Activated effector memory CD4-positive, alpha-beta T cell treated with anti-CD3 and anti-CD28 coated beads, Interleukin-2, amount 50 U/mL, for 16 hours (primary cell): Measurements from ENCODE around the gene CYSRT1.

Experiments
- DNase-seq: peaks from one replicate; pipeline ENCODE4 v3.0.0-alpha.2; 2020

Gene CYSRT1

DNA sequence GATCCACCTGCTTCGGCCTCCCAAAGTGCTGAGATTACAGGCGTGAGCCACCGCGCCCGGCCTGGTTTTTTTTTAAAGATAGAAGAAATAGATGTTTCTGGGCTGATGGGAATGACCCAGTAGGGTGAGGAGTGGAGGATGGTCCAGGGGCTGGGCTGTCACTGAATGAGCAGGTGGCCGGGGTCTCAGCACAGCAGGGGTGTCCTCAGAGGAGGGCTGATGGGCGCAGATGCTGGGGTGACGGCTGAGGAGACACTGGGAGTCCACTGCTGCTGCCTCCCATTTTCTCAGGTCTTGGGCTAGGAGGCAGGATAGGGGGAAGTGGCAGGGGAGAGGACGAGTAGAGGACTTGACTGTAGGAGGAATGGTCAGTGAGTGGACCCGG, 50.2 kb downstream of the CYSRT1 start:
- DNase-seq: no peak
